ENCODE measurements around the gene ELANE. TPM values are rescaled to one million over a fixed set of nuclear protein-coding genes. Genes with fewer than 3 reads are reported as not detected.

Gene ELANE
- total and polyA plus RNA-seq, 9 of the 15 experiments (the other 6 are each of a cell fraction or from before 2014, with no cell fraction given): not detected

DNA sequence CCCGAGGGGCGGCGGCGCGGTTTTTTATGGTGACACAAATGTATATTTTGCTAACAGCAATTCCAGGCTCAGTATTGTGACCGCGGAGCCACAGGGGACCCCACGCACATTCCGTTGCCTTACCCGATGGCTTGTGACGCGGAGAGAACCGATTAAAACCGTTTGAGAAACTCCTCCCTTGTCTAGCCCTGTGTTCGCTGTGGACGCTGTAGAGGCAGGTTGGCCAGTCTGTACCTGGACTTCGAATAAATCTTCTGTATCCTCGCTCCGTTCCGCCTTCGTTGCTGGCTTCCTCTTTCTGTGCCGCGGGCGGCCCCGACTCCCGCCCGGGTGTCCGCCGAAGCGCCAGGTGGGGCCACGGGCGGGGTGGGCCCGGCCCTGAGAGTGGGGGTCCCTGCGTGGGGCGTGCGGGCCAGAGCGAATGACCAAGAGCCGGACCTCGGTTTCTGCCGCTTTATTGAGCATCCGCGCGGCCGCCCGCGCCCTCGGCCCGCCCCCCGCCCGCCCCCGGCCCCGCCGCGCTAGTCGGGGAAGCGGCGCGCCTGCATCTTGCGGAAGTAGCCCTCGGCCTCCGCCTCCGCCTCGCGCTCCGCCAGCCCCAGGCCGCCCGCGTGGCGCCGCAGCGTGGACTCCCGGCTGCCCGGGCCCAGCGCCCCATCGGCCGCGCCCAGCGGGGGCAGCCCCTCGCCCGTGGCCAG is 39.9 kb upstream of the ELANE start:
- WGBS (ENCODE audit: insufficient coverage, low coverage, missing lambda C conversion rate): 95% methylated on average over 31 of the region's 80 CpGs
- Histone ChIP-seq H3K27ac (ENCODE audit: extremely low read depth, low read depth, low read length) (no peak overlapping the region), H3K9ac (ENCODE audit: insufficient read depth in 1 of 2, low read depth in 2 of 2, low read length in 2 of 2) (no peak overlapping the region), H3K9me3 (replicated peaks; ENCODE audit: control insufficient read depth, insufficient read depth, low read depth, low read length) (peaks cover 3% of the 10 kb centered on the region), H3K36me3 (ENCODE audit: control insufficient read depth, insufficient read depth, low read length) (peaks cover 79% of the 10 kb centered on the region), H3K9me1 (ENCODE audit: control insufficient read depth, insufficient read depth, low read length) (no peaks in the 10 kb centered on the region), H3K27me3 (ENCODE audit: control insufficient read depth in 2 of 2, insufficient read depth in 2 of 2, low read length in 2 of 2) (no peaks in the 10 kb centered on the region), H2AFZ (ENCODE audit: low read depth, low read length) (no peak overlapping the region), H3K4me3 (no peak overlapping the region), H3K79me2 (ENCODE audit: control insufficient read depth, insufficient read depth, low read length) (peaks cover 19% of the 10 kb centered on the region), H3K4me1 (replicated peaks in 1 of 2; ENCODE audit: control insufficient read depth in 2 of 2, insufficient read depth in 2 of 2, low read length in 2 of 2) (peaks cover 0 to 36% of the 10 kb centered on the region in 2 experiments; a peak in 2 of 5 replicates), H4K20me1 (replicated peaks; ENCODE audit: control insufficient read depth, insufficient read depth, low read length) (no peaks in the 10 kb centered on the region), H3K4me2 (ENCODE audit: insufficient read depth, low read length) (no peak overlapping the region)
- intact Hi-C loops (cut with micrococcal nuclease): no loop called here
- DNase-seq (ENCODE audit: extremely low read depth in 1 of 4, low spot score in 3 of 4): peak in 3 of 4 experiments; percentile 42 to 61 (median 59)
- in situ Hi-C loops (cut with MboI): no loop called here
- CTCF ChIA-PET (ENCODE audit: low intra/inter-chr PET ratio): no interaction called here
- no TSS peak for BruUV-seq (replicated peaks)
- FAIRE-seq: no peak
- POLR2A ChIA-PET: interaction anchor here (1.2 to 3.0 kb wide), 3 partner anchors 10 to 13 kb away, joined by 8 to 20 read pairs (median 11); no protein-coding TSS in a partner anchor
- peak; percentile 8 for ATAC-seq
- TF ChIP-seq SMARCB1 (IDR thresholded peaks at IDR 0.05; ENCODE audit: insufficient read length, low read depth): no peak
- TF ChIP-seq ZNF766 (CRISPR knock-in tag; conservative IDR thresholded peaks at IDR 0.05): no peak
- no peak for TF ChIP-seq ZNF224 (CRISPR knock-in tag; IDR thresholded peaks at IDR 0.05)
- peak; percentile 85 for TF ChIP-seq RBM22 (IDR thresholded peaks at IDR 0.05; ENCODE audit: low read depth, low read length, poor library complexity, severe bottlenecking)
- no peak for TF ChIP-seq ZNF407 (IDR thresholded peaks at IDR 0.05; ENCODE audit: low read depth)
- no peak for TF ChIP-seq CHCHD3 (CRISPR knock-in tag; IDR thresholded peaks at IDR 0.05)
- peak; percentile 55; the same call in 1 of the 2 replicates for TF ChIP-seq CBX1 (IDR thresholded peaks at IDR 0.05; ENCODE audit: low read depth)
- TF ChIP-seq FIP1L1 (IDR thresholded peaks at IDR 0.05; ENCODE audit: low read depth, low read length, poor library complexity, severe bottlenecking): peak; percentile 83
- TF ChIP-seq POLR2AphosphoS2 (IDR thresholded peaks at IDR 0.05; ENCODE audit: low read length): peak; percentile 93; the same call in 1 of the 2 replicates
- peak; percentile 63 for TF ChIP-seq SPI1 (IDR thresholded peaks at IDR 0.05; ENCODE audit: borderline replicate concordance, low read depth, low read length)
- TF ChIP-seq KLF16 (IDR thresholded peaks at IDR 0.05): no peak
- peak; percentile 74 for TF ChIP-seq POLR2A (conservative IDR thresholded peaks at IDR 0.05)
- peak; percentile 67 for TF ChIP-seq POLR2B (IDR thresholded peaks at IDR 0.05; ENCODE audit: low read depth, partially characterized antibody)
- TF ChIP-seq KDM5B (IDR thresholded peaks at IDR 0.05; ENCODE audit: insufficient replicate concordance, low read depth, low read length): peak; percentile 36
